SJCRH30 (cell line): ENCODE measurements around the gene BROX. TPM values are rescaled to one million over a fixed set of nuclear protein-coding genes. Genes with fewer than 3 reads are reported as not detected.

Experiments used
- DNase-seq, 2 experiments: peaks; one replicate each; pipeline ENCODE4 v3.0.0-alpha.2; 2015 to 2020
- H3K27ac ChIP-seq: fragments of 250-450 bp; sonication (Bioruptor Pico); 2 replicates; pipeline ENCODE4 v1.5.1; 2020; ENCODE audit warnings: mild to moderate bottlenecking, moderate library complexity
- H3K27me3 ChIP-seq: fragments of 250-450 bp; sonication (Bioruptor Pico); 2 replicates; pipeline ENCODE4 v1.5.1; 2020; ENCODE audit warnings: mild to moderate bottlenecking, moderate library complexity
- H3K36me3 ChIP-seq: fragments of 250-450 bp; sonication (Bioruptor Pico); 2 replicates; pipeline ENCODE4 v1.5.1; 2020; ENCODE audit warnings: mild to moderate bottlenecking, moderate library complexity
- H3K4me1 ChIP-seq: fragments of 250-450 bp; sonication (Bioruptor Pico); 2 replicates; pipeline ENCODE4 v1.5.1; 2020; ENCODE audit warnings: mild to moderate bottlenecking, moderate library complexity
- H3K4me3 ChIP-seq: fragments of 250-450 bp; sonication (Bioruptor Pico); 2 replicates; pipeline ENCODE4 v1.5.1; 2020; ENCODE audit warnings: mild to moderate bottlenecking, moderate library complexity
- H3K9me3 ChIP-seq: fragments of 250-450 bp; sonication (Bioruptor Pico); replicated peaks from 2 replicates; pipeline ENCODE4 v1.5.1; 2020; ENCODE audit warnings: mild to moderate bottlenecking, moderate library complexity
- total RNA-seq: library from RNA; depleted of rRNA; stranded (reverse); fragments of >200 nt; shearing (Covaris generic); gene quantifications from 2 replicates; pipeline ENCODE4 v1.2.3, GENCODE V29; 2014; rRNA removed

BROX gene
- total RNA-seq, 1 experiment from 2014 or later: 68.2 TPM

DNA sequence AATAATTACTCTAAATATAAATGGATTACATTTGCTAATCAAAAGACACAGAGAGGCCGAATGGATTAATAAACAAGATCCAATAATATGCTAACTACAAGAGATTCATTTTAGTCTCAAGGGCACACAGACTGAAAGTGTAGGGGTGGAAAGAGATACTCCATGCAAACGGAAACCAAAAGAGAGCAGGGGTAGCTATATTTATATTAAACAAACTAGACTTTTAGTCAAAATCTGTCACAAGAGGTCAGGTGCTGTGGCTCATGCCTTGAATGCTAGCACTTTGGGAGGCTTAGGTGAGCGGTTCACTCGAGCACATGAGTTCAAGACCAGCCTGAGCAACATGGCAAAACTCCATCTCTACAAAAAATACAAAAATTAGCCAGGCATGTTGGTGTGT is 68.9 kb downstream of the BROX start:
- Histone ChIP-seq H3K4me3 (no peak overlapping the region), H3K27ac (no peak overlapping the region), H3K9me3 (no peaks in the 10 kb centered on the region; the same call in 1 of the 2 replicates), H3K4me1 (peaks cover 23% of the 10 kb centered on the region), H3K36me3 (peaks cover 4% of the 10 kb centered on the region; the same call in 1 of the 2 replicates), H3K27me3 (no peaks in the 10 kb centered on the region)
- no peak for DNase-seq

DNA sequence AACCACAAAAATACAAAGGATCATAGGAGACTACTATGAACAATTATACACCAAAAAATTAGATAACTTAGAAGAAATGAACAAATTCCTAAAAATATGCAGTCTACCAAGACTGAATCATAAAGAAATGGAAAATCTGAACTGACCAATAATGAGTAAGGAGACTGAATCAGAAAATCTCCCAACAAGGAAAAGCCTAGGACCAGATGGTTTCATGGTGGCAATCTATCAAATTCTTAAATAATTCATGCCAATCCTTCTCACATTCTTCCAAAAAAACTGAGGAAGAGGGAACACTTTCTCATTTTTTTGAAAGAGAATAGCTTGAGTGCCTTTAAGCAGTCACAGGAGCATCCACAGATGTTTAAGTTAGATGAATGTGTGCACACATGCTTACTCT is 70.7 kb downstream of the BROX start:
- Histone ChIP-seq H3K4me3 (no peak overlapping the region), H3K36me3 (peaks cover 4% of the 10 kb centered on the region; the same call in 1 of the 2 replicates), H3K27ac (no peak overlapping the region), H3K4me1 (peaks cover 30% of the 10 kb centered on the region), H3K27me3 (no peaks in the 10 kb centered on the region), H3K9me3 (no peaks in the 10 kb centered on the region; the same call in 1 of the 2 replicates)
- no peak for DNase-seq

DNA sequence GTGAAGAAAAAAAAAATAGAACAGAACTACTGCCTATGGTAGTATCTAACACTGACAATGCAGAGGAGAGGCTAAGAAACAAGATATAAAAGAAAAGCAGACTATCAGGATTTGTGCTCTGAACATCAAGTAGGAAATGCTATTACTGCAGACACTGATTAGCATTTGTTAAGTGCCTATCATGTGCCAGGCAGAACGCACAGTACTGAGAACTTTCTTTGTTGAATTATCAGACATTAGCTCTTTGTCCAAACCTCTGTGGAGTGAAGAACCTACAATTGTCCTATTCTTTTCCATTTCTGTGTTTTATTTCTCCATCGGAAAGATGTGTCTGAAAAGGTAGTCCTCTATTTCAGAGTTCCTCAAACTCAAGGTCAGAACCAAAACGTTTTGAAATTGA is 72.0 kb downstream of the BROX start:
- Histone ChIP-seq H3K27me3 (no peaks in the 10 kb centered on the region), H3K4me3 (no peak overlapping the region), H3K4me1 (peaks cover 30% of the 10 kb centered on the region), H3K36me3 (no peaks in the 10 kb centered on the region), H3K27ac (no peak overlapping the region), H3K9me3 (no peaks in the 10 kb centered on the region; the same call in 1 of the 2 replicates)
- DNase-seq: no peak

Other genes starting within 250 kb of the BROX start
- 9.5 and 11.7 TPM in 2 replicates for gene HHIPL2, start 164.5 kb upstream of the BROX start, total RNA-seq
- gene TAF1A, start 122.6 kb upstream of the BROX start, total RNA-seq: 36.7 and 40.2 TPM in 2 replicates
- 59.9 and 70.9 TPM in 2 replicates for gene MIA3, start 94.5 kb upstream of the BROX start, total RNA-seq
- 88.8 and 93.7 TPM in 2 replicates for gene AIDA, start 73 bp upstream of the BROX start, total RNA-seq
- gene FAM177B, start 24.6 kb downstream of the BROX start, total RNA-seq: not detected in 2 replicates
- 23.4 and 24.6 TPM in 2 replicates for gene DISP1, start 102.5 kb downstream of the BROX start, total RNA-seq